ENCODE data around the gene ESRRG. TPM values are rescaled to one million over a fixed set of nuclear protein-coding genes. Genes with fewer than 3 reads are reported as not detected.
A peak's percentile ranks its signal among the peaks of the same experiment; 100 is the strongest.

Gene ESRRG
- total RNA-seq, 1 donor from 2014 or later, result 6.9 TPM

DNA sequence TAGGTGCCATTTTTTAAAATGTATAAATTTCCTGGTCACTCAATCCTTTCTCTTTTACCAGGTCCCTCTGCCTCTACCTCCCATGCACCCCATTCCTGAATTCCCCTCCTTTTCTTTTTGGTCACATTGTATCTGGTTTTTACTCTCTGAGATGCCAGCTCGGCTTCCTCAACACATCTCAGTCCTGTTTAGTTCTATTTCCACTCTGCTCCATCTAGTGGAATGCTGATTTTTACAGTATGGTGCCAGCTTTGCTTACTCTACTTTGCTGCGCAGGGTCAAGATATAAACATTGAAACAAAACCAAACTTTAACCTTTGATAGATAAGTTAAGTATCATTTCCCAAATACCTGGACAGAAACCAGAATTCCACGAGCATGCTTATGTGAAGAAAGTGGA, 96.0 kb downstream of the ESRRG start:
- DNase-seq, result no peak

- DNase-seq, result no peak
Observed at GRCh38 chr1:216626394-216627067, 96.7 kb downstream of the ESRRG start.

DNA sequence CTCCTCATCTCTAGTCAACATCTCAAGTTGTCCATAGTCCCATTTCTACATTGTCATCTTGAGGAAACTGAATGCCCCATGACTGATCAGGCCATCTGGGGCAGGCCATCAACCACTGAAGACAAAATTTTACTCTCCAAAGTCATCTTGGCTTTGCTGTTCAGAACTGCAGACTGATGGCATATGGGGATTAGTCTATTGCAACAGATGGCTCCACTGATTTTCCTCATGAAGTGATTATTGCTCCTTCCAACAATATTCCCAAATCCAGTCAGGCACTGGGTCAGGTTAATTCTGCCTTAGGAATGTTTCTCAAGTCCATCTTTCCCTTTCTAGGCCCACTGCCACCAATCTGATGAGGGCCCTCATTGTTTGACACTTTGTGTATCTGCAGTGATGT, 101.7 kb downstream of the ESRRG start:
- no peak for DNase-seq

- DNase-seq, result no peak
Observed at GRCh38 chr1:216617081-216617875, 106.0 kb downstream of the ESRRG start.

GRCh38 chr1:216616425-216616824, 106.8 kb downstream of the ESRRG start:
- DNase-seq, result no peak

DNA sequence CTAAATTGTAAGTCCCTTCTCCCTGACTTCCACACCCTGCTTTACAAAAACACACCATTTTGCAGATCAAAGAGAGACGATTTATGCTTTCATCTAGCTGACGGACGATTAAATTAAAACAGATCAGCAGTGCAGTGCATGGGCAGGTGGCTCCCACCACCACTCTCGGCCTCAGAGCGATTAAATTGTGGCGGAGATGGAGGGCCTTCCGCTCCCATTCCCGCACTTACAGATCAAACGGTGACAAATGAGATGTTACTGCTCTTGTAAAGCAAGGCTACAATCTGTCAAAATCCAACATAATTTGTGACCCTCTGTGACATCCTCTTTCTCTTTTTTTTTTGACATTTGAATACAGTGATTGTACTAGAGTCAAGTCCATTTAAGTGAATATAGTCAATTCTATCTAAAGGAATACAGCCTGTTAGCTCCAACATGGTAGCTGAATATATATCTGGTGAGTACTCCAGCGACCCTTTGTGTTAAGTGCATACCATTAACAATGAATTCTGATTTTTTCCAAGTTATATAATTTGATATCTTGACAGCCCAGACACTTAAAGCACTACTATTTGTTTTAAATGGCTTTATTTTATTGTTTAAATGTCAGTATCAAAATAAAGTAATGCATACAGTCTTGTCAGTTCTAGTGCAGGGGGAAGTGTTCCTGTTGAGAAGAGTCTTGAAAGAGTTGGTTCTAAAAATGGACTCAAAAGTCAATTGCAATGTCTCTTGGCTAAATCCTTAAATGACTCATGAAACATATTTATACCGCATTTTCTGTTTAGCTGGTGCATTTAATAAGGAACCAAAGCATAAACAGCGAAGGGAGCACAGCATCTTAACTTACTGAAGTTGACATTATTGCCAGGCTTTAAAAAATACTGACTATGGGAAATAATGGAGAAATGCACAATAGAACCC, 109.0 kb downstream of the ESRRG start:
- DNase-seq, result no peak

DNA sequence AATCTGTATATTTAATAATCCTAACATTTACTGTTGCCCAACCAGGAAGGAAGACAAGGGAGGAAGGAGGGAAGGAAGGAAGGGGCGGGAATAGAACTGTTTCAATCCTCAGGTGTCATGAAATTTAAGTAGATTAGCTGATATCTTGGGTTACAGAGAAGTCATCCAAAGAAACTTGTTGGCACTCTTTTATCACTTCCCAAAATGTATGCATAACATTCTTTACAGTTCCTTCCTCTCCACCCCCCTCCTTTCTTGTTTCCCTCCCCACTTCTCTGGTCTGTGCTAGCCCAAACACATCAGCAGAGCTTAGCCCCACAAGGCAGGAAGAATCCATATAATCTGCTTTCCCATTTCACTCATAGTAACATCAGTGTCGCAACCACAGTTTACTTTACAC, 110.9 kb downstream of the ESRRG start:
- no peak for DNase-seq

- DNase-seq, result no peak
Observed at GRCh38 chr1:216607067-216607697, 116.0 kb downstream of the ESRRG start.

- no peak for DNase-seq
Observed at GRCh38 chr1:216606047-216606637, 117.1 kb downstream of the ESRRG start.

- no peak for DNase-seq
Observed at GRCh38 chr1:216604771-216605170, 118.5 kb downstream of the ESRRG start.

- peak; percentile 81 for DNase-seq
Observed at GRCh38 chr1:216600730-216601609, 122.3 kb downstream of the ESRRG start.

DNA sequence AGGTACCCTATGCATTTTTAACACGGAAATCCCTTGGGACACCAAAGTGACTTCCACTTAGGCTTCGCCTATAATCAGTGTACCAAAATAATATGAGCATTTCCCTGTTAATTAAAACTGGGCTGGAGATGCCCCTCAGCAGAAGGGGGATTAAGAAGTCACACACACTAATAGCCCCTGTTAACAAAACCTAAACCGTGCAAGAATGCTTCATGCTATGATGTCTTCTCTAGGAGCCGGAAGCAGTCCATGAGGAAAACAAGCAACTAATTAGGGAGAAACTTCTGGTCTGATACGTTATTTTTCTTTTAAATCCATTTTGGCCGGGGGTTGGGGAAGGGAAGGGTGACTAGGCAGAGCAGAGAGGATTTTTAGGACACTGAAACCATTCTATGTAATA, 123.4 kb downstream of the ESRRG start:
- DNase-seq, result no peak

DNA sequence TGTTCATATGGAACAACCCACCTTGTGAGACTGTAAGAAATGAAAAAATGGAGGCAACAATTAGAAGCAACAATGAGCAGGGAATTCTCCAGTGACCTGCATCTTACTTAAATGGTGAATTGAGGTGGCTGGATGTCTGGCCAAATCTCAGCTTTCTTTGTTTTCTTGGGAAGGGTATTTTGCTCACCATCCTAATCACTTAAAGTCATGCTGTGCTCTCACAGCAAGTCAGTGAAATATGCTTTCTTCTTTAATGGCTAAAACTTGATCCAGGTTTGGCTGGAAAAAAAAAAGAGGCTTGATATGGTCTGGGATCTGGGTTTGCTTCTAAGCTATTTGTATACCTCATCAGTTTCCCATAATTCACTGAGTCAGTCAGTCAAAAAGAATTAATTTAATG, 124.8 kb downstream of the ESRRG start:
- DNase-seq, result no peak

- no peak for DNase-seq
Observed at GRCh38 chr1:216596281-216596862, 126.9 kb downstream of the ESRRG start.

DNA sequence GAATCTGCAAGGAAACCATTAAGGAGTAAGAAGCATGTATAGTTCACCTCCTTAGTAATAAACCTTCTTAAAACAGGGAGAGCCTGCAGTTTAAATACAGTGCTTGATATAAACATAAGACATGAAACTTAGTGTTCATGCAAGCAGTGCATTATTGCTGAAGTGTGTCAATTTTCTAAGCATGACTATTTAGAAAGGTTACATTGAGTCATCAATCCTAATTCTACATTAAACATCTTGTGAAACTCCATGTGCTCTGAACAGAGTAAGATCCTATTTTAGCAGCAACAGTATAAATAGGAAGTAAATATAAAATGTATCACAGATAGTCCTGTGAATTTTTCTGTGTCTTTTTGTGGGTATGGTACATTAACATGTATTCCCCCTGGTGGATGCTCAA, 135.5 kb downstream of the ESRRG start:
- DNase-seq, result no peak

- DNase-seq, result no peak
Observed at GRCh38 chr1:216582151-216582550, 141.1 kb downstream of the ESRRG start.

GRCh38 chr1:216580538-216581057, 142.6 kb downstream of the ESRRG start:
- DNase-seq, result no peak

DNA sequence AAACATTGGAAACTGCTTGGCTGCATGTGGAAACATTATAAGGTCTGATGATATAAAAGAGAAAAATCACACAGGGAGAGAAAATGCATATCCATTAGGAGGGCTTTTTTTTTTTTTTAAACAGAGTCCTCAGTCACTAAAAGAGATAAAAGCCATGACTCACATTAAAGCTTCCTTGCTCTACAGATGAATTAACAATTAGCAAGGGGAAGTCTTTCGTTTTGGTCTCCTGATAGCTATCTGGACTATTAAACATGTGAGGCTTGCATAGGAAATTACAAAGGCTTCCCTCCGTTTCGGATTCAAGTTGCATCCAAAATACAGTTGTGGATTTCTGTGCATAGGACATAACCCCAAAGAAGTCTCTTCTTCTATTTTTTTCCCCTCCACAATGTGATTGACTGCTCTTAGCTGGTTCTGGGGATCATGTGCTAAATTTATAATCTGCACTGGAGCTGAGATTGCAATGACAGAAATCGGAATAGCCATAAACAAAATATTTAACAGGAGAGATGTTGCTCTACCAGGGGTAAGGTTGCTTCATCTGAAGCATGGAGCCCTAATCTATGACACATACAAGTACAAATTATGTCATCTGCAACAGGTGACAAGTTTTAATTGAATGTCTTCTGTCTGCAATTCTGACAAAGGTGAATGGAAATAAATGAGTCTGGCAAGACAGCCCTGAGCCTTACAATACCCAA, 146.8 kb downstream of the ESRRG start:
- DNase-seq, result no peak

GRCh38 chr1:216566641-216567205, 156.5 kb downstream of the ESRRG start:
- no peak for DNase-seq

Measured in occipital lobe (tissue), 2 donors.